Liver (tissue), 3 donors: ENCODE results near the gene TTBK1.

Experiments used
- EGR1 ChIP-seq, 2 donors: IDR thresholded peaks; 2 replicates each; pipeline ENCODE4 v1.6.1; 2016 to 2018; ENCODE audit warnings: antibody characterized with exemption in 2 of 2, low read depth in 2 of 2
- FOXA1 ChIP-seq: IDR thresholded peaks from 2 replicates; pipeline ENCODE4 v1.6.1; 2016; ENCODE audit warnings: antibody characterized with exemption
- GABPA ChIP-seq, 2 donors: IDR thresholded peaks in 1 of 2; conservative IDR thresholded peaks in 1 of 2; 2 replicates each; pipeline ENCODE4 v1.6.1; 2016; ENCODE audit warnings: antibody characterized with exemption in 2 of 2, mild to moderate bottlenecking in 1 of 2, moderate library complexity in 1 of 2
- JUND ChIP-seq, 2 donors: IDR thresholded peaks; 2 replicates each; pipeline ENCODE4 v1.6.1; 2016; ENCODE audit warnings: antibody characterized with exemption in 2 of 2
- MAX ChIP-seq: IDR thresholded peaks from 2 replicates; pipeline ENCODE4 v1.6.1; 2016; ENCODE audit warnings: antibody characterized with exemption
- NR2F2 ChIP-seq: IDR thresholded peaks from 2 replicates; pipeline ENCODE4 v1.6.1; 2016; ENCODE audit warnings: antibody characterized with exemption
- RAD21 ChIP-seq, 2 donors: IDR thresholded peaks; 2 replicates each; pipeline ENCODE4 v1.6.1; 2016; ENCODE audit warnings: antibody characterized with exemption in 2 of 2, mild to moderate bottlenecking in 2 of 2
- RXRA ChIP-seq, 2 donors: IDR thresholded peaks; 2 replicates each; pipeline ENCODE4 v1.6.1; 2017 to 2018; ENCODE audit warnings: antibody characterized with exemption in 2 of 2, mild to moderate bottlenecking in 1 of 2
- SP1 ChIP-seq: IDR thresholded peaks from 2 replicates; pipeline ENCODE4 v1.6.1; 2018; ENCODE audit warnings: antibody characterized with exemption, mild to moderate bottlenecking
- TAF1 ChIP-seq: conservative IDR thresholded peaks from 2 replicates; pipeline ENCODE4 v1.6.1; 2016; ENCODE audit warnings: antibody characterized with exemption, mild to moderate bottlenecking
- YY1 ChIP-seq: IDR thresholded peaks from 2 replicates; pipeline ENCODE4 v1.6.1; 2016; ENCODE audit warnings: antibody characterized with exemption, mild to moderate bottlenecking
- TF ChIP-seq, protein P1 (sequence below): fragments of 150-350 bp; IDR thresholded peaks from 2 replicates; pipeline ENCODE4 v1.5.1; 2017; ENCODE audit warnings: improper control_type of control experiment, low read depth, low read length; ENCODE audit not compliant: missing input control
- TF ChIP-seq, protein P2 (sequence below): IDR thresholded peaks from 2 replicates; pipeline ENCODE4 v1.6.1; 2016; ENCODE audit warnings: antibody characterized with exemption
- TF ChIP-seq, protein P3 (sequence below): IDR thresholded peaks from 2 replicates; pipeline ENCODE4 v1.6.1; 2016; ENCODE audit warnings: antibody characterized with exemption, mild to moderate bottlenecking
- donor health status: healthy.
- donor health status: healthy.

DNA sequence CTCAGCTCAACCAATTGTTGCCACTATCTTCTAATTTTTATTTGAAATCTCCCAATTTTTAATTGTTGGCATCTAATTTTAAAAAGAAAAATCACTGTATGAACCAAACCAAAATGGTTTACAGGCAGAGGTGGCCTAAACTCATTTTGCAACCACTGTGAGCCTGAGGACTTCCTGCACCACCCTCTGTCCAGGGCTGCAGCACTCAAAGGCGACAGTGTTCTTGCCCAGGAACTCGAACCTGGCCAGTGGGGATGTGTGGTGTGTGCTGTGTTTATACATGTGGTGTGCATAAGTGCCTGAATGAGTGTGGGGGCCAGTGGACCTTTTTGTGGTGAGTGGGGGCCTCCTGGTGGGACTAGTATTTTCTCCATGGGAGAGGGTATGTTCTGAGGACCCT is 30.4 kb downstream of the TTBK1 start:
- TF ChIP-seq, protein P1, sequence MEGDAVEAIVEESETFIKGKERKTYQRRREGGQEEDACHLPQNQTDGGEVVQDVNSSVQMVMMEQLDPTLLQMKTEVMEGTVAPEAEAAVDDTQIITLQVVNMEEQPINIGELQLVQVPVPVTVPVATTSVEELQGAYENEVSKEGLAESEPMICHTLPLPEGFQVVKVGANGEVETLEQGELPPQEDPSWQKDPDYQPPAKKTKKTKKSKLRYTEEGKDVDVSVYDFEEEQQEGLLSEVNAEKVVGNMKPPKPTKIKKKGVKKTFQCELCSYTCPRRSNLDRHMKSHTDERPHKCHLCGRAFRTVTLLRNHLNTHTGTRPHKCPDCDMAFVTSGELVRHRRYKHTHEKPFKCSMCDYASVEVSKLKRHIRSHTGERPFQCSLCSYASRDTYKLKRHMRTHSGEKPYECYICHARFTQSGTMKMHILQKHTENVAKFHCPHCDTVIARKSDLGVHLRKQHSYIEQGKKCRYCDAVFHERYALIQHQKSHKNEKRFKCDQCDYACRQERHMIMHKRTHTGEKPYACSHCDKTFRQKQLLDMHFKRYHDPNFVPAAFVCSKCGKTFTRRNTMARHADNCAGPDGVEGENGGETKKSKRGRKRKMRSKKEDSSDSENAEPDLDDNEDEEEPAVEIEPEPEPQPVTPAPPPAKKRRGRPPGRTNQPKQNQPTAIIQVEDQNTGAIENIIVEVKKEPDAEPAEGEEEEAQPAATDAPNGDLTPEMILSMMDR = no peak
- TF ChIP-seq GABPA (IDR thresholded peaks at IDR 0.05 in 1 of 2, conservative IDR thresholded peaks at IDR 0.05 in 1 of 2) (no peak), TAF1 (no peak), FOXA1 (no peak), RAD21 (IDR thresholded peaks at IDR 0.05) (no peak), JUND (IDR thresholded peaks at IDR 0.05) (no peak), MAX (no peak), EGR1 (IDR thresholded peaks at IDR 0.05; ENCODE audit: low read depth in 2 of 2) (no peak), SP1 (no peak), RXRA (IDR thresholded peaks at IDR 0.05) (no peak), NR2F2 (no peak), YY1 (no peak)
- TF ChIP-seq, protein P2, sequence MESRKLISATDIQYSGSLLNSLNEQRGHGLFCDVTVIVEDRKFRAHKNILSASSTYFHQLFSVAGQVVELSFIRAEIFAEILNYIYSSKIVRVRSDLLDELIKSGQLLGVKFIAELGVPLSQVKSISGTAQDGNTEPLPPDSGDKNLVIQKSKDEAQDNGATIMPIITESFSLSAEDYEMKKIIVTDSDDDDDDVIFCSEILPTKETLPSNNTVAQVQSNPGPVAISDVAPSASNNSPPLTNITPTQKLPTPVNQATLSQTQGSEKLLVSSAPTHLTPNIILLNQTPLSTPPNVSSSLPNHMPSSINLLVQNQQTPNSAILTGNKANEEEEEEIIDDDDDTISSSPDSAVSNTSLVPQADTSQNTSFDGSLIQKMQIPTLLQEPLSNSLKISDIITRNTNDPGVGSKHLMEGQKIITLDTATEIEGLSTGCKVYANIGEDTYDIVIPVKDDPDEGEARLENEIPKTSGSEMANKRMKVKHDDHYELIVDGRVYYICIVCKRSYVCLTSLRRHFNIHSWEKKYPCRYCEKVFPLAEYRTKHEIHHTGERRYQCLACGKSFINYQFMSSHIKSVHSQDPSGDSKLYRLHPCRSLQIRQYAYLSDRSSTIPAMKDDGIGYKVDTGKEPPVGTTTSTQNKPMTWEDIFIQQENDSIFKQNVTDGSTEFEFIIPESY = no peak
- TF ChIP-seq, protein P3, sequence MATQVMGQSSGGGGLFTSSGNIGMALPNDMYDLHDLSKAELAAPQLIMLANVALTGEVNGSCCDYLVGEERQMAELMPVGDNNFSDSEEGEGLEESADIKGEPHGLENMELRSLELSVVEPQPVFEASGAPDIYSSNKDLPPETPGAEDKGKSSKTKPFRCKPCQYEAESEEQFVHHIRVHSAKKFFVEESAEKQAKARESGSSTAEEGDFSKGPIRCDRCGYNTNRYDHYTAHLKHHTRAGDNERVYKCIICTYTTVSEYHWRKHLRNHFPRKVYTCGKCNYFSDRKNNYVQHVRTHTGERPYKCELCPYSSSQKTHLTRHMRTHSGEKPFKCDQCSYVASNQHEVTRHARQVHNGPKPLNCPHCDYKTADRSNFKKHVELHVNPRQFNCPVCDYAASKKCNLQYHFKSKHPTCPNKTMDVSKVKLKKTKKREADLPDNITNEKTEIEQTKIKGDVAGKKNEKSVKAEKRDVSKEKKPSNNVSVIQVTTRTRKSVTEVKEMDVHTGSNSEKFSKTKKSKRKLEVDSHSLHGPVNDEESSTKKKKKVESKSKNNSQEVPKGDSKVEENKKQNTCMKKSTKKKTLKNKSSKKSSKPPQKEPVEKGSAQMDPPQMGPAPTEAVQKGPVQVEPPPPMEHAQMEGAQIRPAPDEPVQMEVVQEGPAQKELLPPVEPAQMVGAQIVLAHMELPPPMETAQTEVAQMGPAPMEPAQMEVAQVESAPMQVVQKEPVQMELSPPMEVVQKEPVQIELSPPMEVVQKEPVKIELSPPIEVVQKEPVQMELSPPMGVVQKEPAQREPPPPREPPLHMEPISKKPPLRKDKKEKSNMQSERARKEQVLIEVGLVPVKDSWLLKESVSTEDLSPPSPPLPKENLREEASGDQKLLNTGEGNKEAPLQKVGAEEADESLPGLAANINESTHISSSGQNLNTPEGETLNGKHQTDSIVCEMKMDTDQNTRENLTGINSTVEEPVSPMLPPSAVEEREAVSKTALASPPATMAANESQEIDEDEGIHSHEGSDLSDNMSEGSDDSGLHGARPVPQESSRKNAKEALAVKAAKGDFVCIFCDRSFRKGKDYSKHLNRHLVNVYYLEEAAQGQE = no peak
